ENCODE measurements around the gene IFT57.

Gene IFT57

GRCh38 chr3:108152274-108152673 is 70.0 kb downstream of the IFT57 start:
- H3K27me3 ChIP-seq, result no peaks in the 10 kb centered on the region
- no peak for TF ChIP-seq CTCF (IDR thresholded peaks at IDR 0.05)
- DNase-seq, result no peak
- no peak overlapping the region for H3K27ac ChIP-seq
- H3K36me3 ChIP-seq, result no peaks in the 10 kb centered on the region
- intact Hi-C loops (cut with DNase I; ENCODE audit: low total_unique reads), result no loop called here
- H3K9me3 ChIP-seq, result no peaks in the 10 kb centered on the region
- H3K4me3 ChIP-seq, result no peak overlapping the region
- H3K4me1 ChIP-seq, result no peaks in the 10 kb centered on the region

- H3K36me3 ChIP-seq, result no peaks in the 10 kb centered on the region
- no peak for TF ChIP-seq CTCF (IDR thresholded peaks at IDR 0.05)
- no peaks in the 10 kb centered on the region for H3K27me3 ChIP-seq
- H3K27ac ChIP-seq, result no peak overlapping the region
- no peak for DNase-seq
- H3K4me1 ChIP-seq, result no peaks in the 10 kb centered on the region
- H3K4me3 ChIP-seq, result no peak overlapping the region
- H3K9me3 ChIP-seq, result no peaks in the 10 kb centered on the region
- intact Hi-C loops (cut with DNase I; ENCODE audit: low total_unique reads), result no loop called here
Measured at GRCh38 chr3:108150200-108150599, 72.0 kb downstream of the IFT57 start.

- no peak for TF ChIP-seq CTCF (IDR thresholded peaks at IDR 0.05)
- Histone ChIP-seq H3K27me3 (no peaks in the 10 kb centered on the region), H3K27ac (no peak overlapping the region), H3K9me3 (no peaks in the 10 kb centered on the region), H3K4me3 (no peak overlapping the region), H3K36me3 (no peaks in the 10 kb centered on the region), H3K4me1 (no peaks in the 10 kb centered on the region)
- intact Hi-C loops (cut with DNase I; ENCODE audit: low total_unique reads), result no loop called here
- DNase-seq, result no peak
Measured at GRCh38 chr3:108146139-108146538, 76.1 kb downstream of the IFT57 start.

- Histone ChIP-seq H3K36me3 (no peaks in the 10 kb centered on the region), H3K27me3 (no peaks in the 10 kb centered on the region), H3K9me3 (no peaks in the 10 kb centered on the region), H3K27ac (no peak overlapping the region), H3K4me3 (no peak overlapping the region), H3K4me1 (no peaks in the 10 kb centered on the region)
- no peak for TF ChIP-seq CTCF (IDR thresholded peaks at IDR 0.05)
- DNase-seq, result no peak
- intact Hi-C loops (cut with DNase I; ENCODE audit: low total_unique reads), result no loop called here
Measured at GRCh38 chr3:108145578-108145977, 76.6 kb downstream of the IFT57 start.

- peaks cover 0 to 10% (median 0%) of the 10 kb centered on the region in 4 donors for H3K4me1 ChIP-seq
- no peak for TF ChIP-seq CTCF (IDR thresholded peaks at IDR 0.05)
- no peak overlapping the region for H3K4me3 ChIP-seq
- intact Hi-C loops (cut with DNase I; ENCODE audit: low total_unique reads), result no loop called here
- no peaks in the 10 kb centered on the region for H3K36me3 ChIP-seq
- H3K9me3 ChIP-seq, result no peaks in the 10 kb centered on the region
- H3K27ac ChIP-seq, result no peak overlapping the region
- H3K27me3 ChIP-seq, result no peaks in the 10 kb centered on the region
- no peak for DNase-seq
Measured at GRCh38 chr3:108137460-108137814, 84.8 kb downstream of the IFT57 start.

Measured in tibial artery (tissue), 4 donors.